HG03139 (cell line): ENCODE measurements around the gene KASH5.
"Not testable (repeated sequence)": the region's sequence is repeated elsewhere in the genome, so short reads cannot be mapped to it uniquely, and the experiment has no call there.

ENCODE experiments used
- ATAC-seq: cut with Tn5 transposase; IDR thresholded peaks from one replicate; pipeline ENCODE4 v1.9.1; 2021; ENCODE audit not compliant: unreplicated experiment

The KASH5 gene

GRCh38 chr19:49453013-49453756, 65.1 kb downstream of the KASH5 start, which contains the start of gene ALDH16A1:
Gene ALDH16A1, plus strand, starts transcription at chr19:49453225. Its CDS starts 107 bp downstream, at chr19:49453332.
- peak; percentile 81 for ATAC-seq

- no peak for ATAC-seq
Measured at GRCh38 chr19:49453757-49454240, 65.8 kb downstream of the KASH5 start.

GRCh38 chr19:49455773-49456172, 67.7 kb downstream of the KASH5 start:
- ATAC-seq, result no peak

GRCh38 chr19:49456326-49456725, 68.3 kb downstream of the KASH5 start:
- ATAC-seq, result no peak

- no peak for ATAC-seq
Measured at GRCh38 chr19:49458567-49458903, 70.5 kb downstream of the KASH5 start.

- no peak for ATAC-seq
Measured at GRCh38 chr19:49459388-49459787, 71.3 kb downstream of the KASH5 start.

- not testable (repeated sequence) for ATAC-seq
Measured at GRCh38 chr19:49461130-49461529, 73.1 kb downstream of the KASH5 start.

GRCh38 chr19:49461656-49462055, 73.6 kb downstream of the KASH5 start:
- no peak for ATAC-seq

GRCh38 chr19:49462492-49462891, 74.4 kb downstream of the KASH5 start:
- no peak for ATAC-seq

- ATAC-seq, result no peak
Measured at GRCh38 chr19:49463960-49464740, 76.1 kb downstream of the KASH5 start.

GRCh38 chr19:49465371-49465770, 77.3 kb downstream of the KASH5 start:
- ATAC-seq, result no peak
